HG03095 (cell line): ENCODE results near the gene U2AF2.

Experiments
- ATAC-seq: cut with Tn5 transposase; IDR thresholded peaks from one replicate; pipeline ENCODE4 v1.9.1; 2021; ENCODE audit warnings: moderate library complexity; ENCODE audit not compliant: unreplicated experiment

Gene U2AF2

GRCh38 chr19:55642153-55643002, 12.5 kb upstream of the U2AF2 start:
- no peak for ATAC-seq

GRCh38 chr19:55643003-55643886, 11.6 kb upstream of the U2AF2 start, which contains the start of gene ZNF581:
Gene ZNF581 (plus strand): TSS chr19:55643649. CDS start chr19:55644572, 923 bp downstream.
- ATAC-seq: no peak

GRCh38 chr19:55643887-55644176, 11.0 kb upstream of the U2AF2 start:
- ATAC-seq: no peak

- no peak for ATAC-seq
Measured at GRCh38 chr19:55644191-55644833, 10.5 kb upstream of the U2AF2 start.

GRCh38 chr19:55644842-55645511, 9.9 kb upstream of the U2AF2 start:
- no peak for ATAC-seq

GRCh38 chr19:55645512-55645881, 9.3 kb upstream of the U2AF2 start:
- no peak for ATAC-seq

- ATAC-seq: no peak
Measured at GRCh38 chr19:55646889-55647731, 7.7 kb upstream of the U2AF2 start.

- no peak for ATAC-seq
Measured at GRCh38 chr19:55647732-55648584, 6.9 kb upstream of the U2AF2 start, which contains the start of gene CCDC106. Gene CCDC106 (plus strand): TSS chr19:55648212. CDS start chr19:55649047, 835 bp downstream.

GRCh38 chr19:55648585-55649267, 6.1 kb upstream of the U2AF2 start:
- ATAC-seq: no peak

- ATAC-seq: no peak
Measured at GRCh38 chr19:55649268-55650125, 5.3 kb upstream of the U2AF2 start.

- ATAC-seq: no peak
Measured at GRCh38 chr19:55650126-55650557, 4.7 kb upstream of the U2AF2 start.

- ATAC-seq: no peak
Measured at GRCh38 chr19:55650602-55651230, 4.1 kb upstream of the U2AF2 start.

GRCh38 chr19:55651236-55651635, 3.6 kb upstream of the U2AF2 start:
- ATAC-seq: no peak

- no peak for ATAC-seq
Measured at GRCh38 chr19:55652311-55653128, 2.3 kb upstream of the U2AF2 start.

- peak; percentile 32 for ATAC-seq
Measured at GRCh38 chr19:55653651-55654322, 1.0 kb upstream of the U2AF2 start.
